Loucy (cell line): ENCODE measurements around the gene PSME3.

Experiments
- H2AFZ ChIP-seq: fragments of 200-600 bp; sonication (generic); 2 replicates; pipeline ENCODE4 v1.6.0; 2016; ENCODE audit warnings: antibody characterized with exemption, mild to moderate bottlenecking, low read length, moderate library complexity
- H3F3A ChIP-seq: fragments of 200-600 bp; 2 replicates; pipeline ENCODE4 v1.6.0; 2016; ENCODE audit warnings: antibody characterized with exemption, low read depth, mild to moderate bottlenecking
- H3K27me3 ChIP-seq: fragments of 200-600 bp; sonication (generic); 2 replicates; pipeline ENCODE4 v1.6.1; 2014; ENCODE audit warnings: low read length, mild to moderate bottlenecking; ENCODE audit not compliant: insufficient read depth, poor library complexity, severe bottlenecking
- H3K36me3 ChIP-seq: fragments of 200-600 bp; sonication (generic); 2 replicates; pipeline ENCODE4 v1.6.1; 2016; ENCODE audit warnings: low read length; ENCODE audit not compliant: insufficient read depth
- H3K4me1 ChIP-seq: fragments of 200-600 bp; sonication (generic); 2 replicates; pipeline ENCODE4 v1.5.1; 2014; ENCODE audit warnings: low read length, mild to moderate bottlenecking; ENCODE audit not compliant: insufficient read depth, poor library complexity, severe bottlenecking
- H3K4me2 ChIP-seq: fragments of 200-600 bp; sonication (generic); 2 replicates; pipeline ENCODE4 v1.6.0; 2014; ENCODE audit warnings: antibody characterized with exemption, low read length, low read depth, mild to moderate bottlenecking; ENCODE audit not compliant: poor library complexity, severe bottlenecking
- H3K4me3 ChIP-seq: fragments of 200-600 bp; sonication (generic); 2 replicates; pipeline ENCODE4 v1.5.1; 2014; ENCODE audit warnings: low read length, mild to moderate bottlenecking, mixed read lengths; ENCODE audit not compliant: poor library complexity, severe bottlenecking
- H3K79me2 ChIP-seq: fragments of 200-600 bp; sonication (generic); 2 replicates; pipeline ENCODE4 v1.6.1; 2014; ENCODE audit warnings: low read length; ENCODE audit not compliant: insufficient read depth
- H3K9ac ChIP-seq: fragments of 200-600 bp; sonication (generic); 2 replicates; pipeline ENCODE4 v1.6.0; 2014; ENCODE audit warnings: mild to moderate bottlenecking, low read depth, low read length, moderate library complexity; ENCODE audit not compliant: poor library complexity, severe bottlenecking
- H3K9me2 ChIP-seq: fragments of 200-600 bp; sonication (generic); replicated peaks from 2 replicates; pipeline ENCODE4 v1.6.1; 2016; ENCODE audit warnings: low read depth, low read length, mixed read lengths
- H3K9me3 ChIP-seq: fragments of 200-600 bp; sonication (generic); 2 replicates; pipeline ENCODE4 v1.6.1; 2014; ENCODE audit warnings: mild to moderate bottlenecking, antibody characterized with exemption, low read length, low read depth; ENCODE audit not compliant: insufficient read depth
- H4K20me1 ChIP-seq: fragments of 200-600 bp; sonication (generic); 2 replicates; pipeline ENCODE4 v1.6.0; 2014; ENCODE audit warnings: antibody characterized with exemption, low read length, mild to moderate bottlenecking; ENCODE audit not compliant: insufficient read depth, poor library complexity, severe bottlenecking
- CTCF ChIP-seq: fragments of 200-600 bp; sonication (generic); conservative IDR thresholded peaks from 2 replicates; pipeline ENCODE4 v1.5.1; 2014; ENCODE audit warnings: mild to moderate bottlenecking, antibody characterized with exemption, low read length
- EZH2phosphoT487 ChIP-seq: fragments of 200-600 bp; IDR thresholded peaks from 2 replicates; pipeline ENCODE4 v1.6.1; 2018; ENCODE audit warnings: antibody characterized with exemption, mild to moderate bottlenecking, moderate library complexity, borderline replicate concordance

The PSME3 gene

GRCh38 chr17:42806249-42806648 is 26.9 kb upstream of the PSME3 start:
- Histone ChIP-seq H4K20me1 (no peaks in the 10 kb centered on the region), H3K4me1 (no peaks in the 10 kb centered on the region), H3K36me3 (peaks cover 7% of the 10 kb centered on the region; the same call in 1 of the 2 replicates), H3K4me2 (no peak overlapping the region), H3F3A (no peaks in the 10 kb centered on the region), H3K27me3 (no peaks in the 10 kb centered on the region), H3K79me2 (no peaks in the 10 kb centered on the region), H3K9me2 (no peaks in the 10 kb centered on the region), H2AFZ (no peak overlapping the region), H3K4me3 (no peak overlapping the region), H3K9ac (no peak overlapping the region), H3K9me3 (no peaks in the 10 kb centered on the region)
- TF ChIP-seq EZH2phosphoT487 = no peak
- no peak for TF ChIP-seq CTCF

DNA sequence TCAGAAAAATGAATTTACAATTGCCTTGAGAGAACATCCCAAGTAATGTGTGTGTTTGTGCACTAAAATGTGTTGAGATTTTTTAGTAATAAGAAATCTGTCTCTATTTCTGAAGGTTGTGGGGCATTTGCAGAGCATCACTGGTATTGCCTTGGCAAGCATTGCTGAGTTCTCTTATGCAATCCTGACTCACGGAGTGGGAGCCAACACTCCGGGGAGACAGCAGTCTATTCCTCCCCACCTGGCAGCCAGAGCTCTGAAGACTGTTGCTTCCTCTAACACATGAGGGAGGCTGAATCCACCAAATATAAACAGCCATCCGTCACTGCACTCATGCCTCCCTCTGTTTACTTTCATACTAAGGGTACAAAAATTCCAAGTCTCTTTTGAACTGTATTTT is 23.9 kb upstream of the PSME3 start:
- H3K27me3 ChIP-seq = no peaks in the 10 kb centered on the region
- H3K9ac ChIP-seq = no peak overlapping the region
- H4K20me1 ChIP-seq = no peaks in the 10 kb centered on the region
- no peak for TF ChIP-seq CTCF
- TF ChIP-seq EZH2phosphoT487 = no peak
- peaks cover 17% of the 10 kb centered on the region; the same call in 1 of the 2 replicates for H3K36me3 ChIP-seq
- H3K4me3 ChIP-seq = no peak overlapping the region
- H3K4me2 ChIP-seq = no peak overlapping the region
- no peaks in the 10 kb centered on the region for H3K79me2 ChIP-seq
- H3F3A ChIP-seq = no peaks in the 10 kb centered on the region
- H2AFZ ChIP-seq = no peak overlapping the region
- H3K9me2 ChIP-seq = no peaks in the 10 kb centered on the region
- no peaks in the 10 kb centered on the region for H3K4me1 ChIP-seq
- no peaks in the 10 kb centered on the region for H3K9me3 ChIP-seq

- Histone ChIP-seq H3K4me1 (no peaks in the 10 kb centered on the region), H3K9me3 (no peaks in the 10 kb centered on the region), H4K20me1 (peaks cover 3% of the 10 kb centered on the region), H3K9me2 (no peaks in the 10 kb centered on the region), H3K4me3 (no peak overlapping the region), H3K4me2 (no peak overlapping the region), H3K79me2 (no peaks in the 10 kb centered on the region), H3K36me3 (peaks cover 59% of the 10 kb centered on the region; the same call in 1 of the 2 replicates), H2AFZ (no peak overlapping the region), H3K9ac (no peak overlapping the region), H3F3A (no peaks in the 10 kb centered on the region), H3K27me3 (no peaks in the 10 kb centered on the region)
- TF ChIP-seq EZH2phosphoT487 (no peak), CTCF (no peak)
Measured at GRCh38 chr17:42814633-42815399, 18.4 kb upstream of the PSME3 start.
